ENCODE measurements around the gene LRRC36.

LRRC36 gene

GRCh38 chr16:67392301-67393059 is 65.9 kb downstream of the LRRC36 start:
- no peak for DNase-seq

DNA sequence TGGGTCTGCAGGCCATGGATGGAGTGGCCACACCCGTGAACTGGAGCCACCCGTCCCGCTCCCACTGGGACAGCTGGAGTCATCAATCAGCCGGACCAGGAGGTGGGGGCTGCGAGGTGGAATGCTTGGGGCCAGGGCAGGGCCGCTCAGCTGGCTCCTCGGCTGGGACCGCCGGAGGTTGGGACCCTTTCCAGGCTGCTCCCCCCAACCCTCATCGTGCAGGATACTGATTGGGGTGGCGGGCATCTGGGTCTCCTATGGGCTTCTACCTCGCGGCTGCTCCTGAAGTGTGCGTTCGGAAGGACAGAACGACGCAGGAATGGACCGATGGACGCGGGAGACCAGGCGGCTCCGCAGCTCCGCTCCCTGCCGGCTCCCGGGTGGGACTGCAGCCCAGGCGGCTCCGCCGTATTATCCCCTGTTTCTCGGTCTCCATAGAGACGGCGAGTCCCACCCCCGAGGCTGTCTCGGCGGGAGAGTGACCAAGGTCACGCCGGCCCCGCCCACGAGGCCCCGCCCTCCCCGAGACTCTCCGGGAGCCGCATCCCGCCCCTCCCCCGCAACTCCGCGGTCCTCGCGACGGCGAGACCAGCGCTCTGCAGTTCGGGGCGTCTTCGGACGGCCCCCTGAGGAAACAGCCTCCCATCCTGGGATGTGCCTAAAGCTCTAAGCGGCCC is 66.6 kb downstream of the LRRC36 start, which contains the start of gene TPPP3:
Gene TPPP3, minus strand, starts transcription at position 388 of the 677 bp plus-strand sequence. CDS start 2,387 bp downstream, outside the sequence.
- peak; percentile 78 for DNase-seq

DNA sequence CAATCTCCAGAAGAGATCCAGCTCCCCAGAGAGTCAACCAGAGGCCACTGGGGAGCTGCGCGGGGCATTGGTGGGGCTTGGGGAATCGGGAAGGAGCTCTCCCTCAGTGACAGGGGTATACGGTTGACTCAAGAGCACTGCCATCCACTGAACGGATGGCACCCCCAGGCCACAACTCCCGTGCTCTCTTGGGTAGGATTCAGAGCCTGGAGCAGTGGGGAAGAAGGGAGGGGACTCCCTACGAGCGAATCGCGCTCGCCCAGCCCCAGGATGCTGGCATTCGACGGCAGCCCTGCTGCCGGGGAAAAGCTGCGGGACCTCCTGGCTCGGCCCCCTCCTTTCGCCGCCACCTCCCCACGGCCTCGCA is 67.2 kb downstream of the LRRC36 start:
- DNase-seq: no peak

DNA sequence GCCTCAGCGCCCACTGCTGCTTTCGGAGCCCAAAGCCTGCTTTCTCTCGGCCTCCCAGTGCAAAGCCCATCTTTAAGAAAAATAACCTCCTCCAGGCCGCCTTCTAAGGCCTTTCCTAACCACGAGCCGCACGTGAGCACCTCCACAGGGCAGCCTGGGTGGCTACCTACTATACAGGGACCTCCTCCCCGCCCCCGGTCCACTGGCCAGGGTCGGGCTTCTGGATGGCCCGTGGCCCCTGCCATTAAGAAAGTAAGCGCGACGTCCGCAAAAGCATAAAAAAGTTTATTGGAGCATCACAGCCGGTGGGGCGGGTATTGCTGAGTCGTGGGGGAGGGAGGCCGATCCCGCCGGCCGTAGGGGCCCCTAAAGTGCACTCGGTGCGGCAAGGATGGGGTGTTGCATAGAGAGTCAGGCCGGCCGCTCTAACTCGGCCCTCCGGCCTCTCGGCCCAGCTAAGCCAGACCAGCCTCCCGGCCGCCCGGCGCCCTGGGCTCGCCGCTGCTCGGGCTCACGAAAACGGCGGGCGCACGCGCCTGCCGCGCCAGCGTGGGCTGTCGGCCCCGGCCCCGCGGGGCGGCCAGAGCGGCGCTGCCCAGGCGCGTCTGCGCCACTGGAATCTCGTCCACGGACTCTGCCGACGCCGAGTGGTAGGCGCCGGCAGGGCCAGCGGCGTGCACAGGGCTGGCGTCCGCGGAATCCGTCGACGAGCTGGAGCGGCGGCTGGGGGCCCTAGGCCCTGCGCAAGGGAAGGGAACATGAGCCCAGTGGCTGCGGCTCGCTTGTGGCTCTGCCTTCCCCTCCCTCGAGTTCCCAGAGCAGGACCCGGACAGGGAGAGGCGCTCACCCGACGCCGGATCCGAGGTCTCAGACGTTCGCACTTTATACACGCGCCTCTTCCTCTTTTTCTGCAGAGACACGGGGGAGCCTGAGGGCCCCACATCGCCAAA is 67.8 kb downstream of the LRRC36 start:
- DNase-seq: no peak

DNA sequence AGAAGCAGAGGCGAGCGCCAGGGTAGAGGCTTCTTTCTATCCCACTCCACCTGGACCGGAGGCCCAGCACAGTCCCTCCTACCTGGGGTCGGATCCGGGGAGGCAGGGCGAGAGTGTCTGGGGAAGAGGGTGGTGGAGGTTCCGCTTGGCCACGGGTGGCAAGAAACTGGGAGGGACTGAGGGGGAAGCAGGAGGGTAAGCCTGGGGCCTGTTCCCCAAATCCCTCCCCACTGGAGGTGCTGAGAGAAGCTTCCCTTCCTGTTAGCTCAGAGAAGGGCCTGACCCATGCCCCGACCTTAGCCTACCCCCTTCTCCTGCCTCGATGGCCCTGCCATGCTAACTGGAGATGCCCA is 68.5 kb downstream of the LRRC36 start:
- no peak for DNase-seq

- DNase-seq: no peak
Measured at GRCh38 chr16:67395458-67396158, 69.0 kb downstream of the LRRC36 start.

GRCh38 chr16:67396159-67397035 is 69.8 kb downstream of the LRRC36 start:
- DNase-seq: peak; percentile 48

- no peak for DNase-seq
Measured at GRCh38 chr16:67397036-67397801, 70.6 kb downstream of the LRRC36 start.

DNA sequence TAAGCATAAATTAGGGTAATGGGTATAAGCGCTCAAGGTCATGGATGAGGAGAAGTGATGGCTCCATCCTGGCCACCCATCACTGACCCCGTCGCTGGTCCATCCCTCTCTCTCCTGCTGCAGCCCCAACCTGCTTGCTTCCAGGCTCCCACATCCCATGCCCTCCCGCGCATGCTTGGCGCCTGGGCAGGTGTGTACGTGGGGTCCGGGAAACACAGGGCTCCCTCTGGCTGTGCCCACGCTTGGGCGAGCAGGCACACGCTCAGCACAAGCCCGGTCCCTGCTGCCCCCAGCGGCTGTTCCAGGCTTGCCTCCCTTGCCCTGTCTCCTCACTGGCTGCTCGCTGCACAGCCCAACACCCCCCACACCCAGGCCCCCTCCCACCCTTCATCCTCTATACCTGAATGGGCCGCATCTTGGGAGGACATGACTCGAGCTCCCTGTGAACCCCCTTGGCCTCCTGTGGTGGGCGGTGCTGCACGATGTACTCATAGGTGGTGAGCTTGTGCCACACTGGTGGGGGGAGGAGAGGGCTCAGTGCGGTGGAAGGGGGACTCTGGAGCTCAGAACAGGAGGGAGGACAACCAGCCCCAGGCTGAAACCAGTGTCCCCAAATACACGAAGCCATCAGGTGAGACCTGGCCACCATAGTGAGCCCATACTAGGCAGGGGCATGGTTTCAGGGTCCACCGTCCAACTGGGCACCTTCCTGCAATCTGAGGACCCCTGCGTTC is 71.4 kb downstream of the LRRC36 start:
- no peak for DNase-seq

GRCh38 chr16:67398546-67399217 is 72.1 kb downstream of the LRRC36 start:
- DNase-seq: no peak

DNA sequence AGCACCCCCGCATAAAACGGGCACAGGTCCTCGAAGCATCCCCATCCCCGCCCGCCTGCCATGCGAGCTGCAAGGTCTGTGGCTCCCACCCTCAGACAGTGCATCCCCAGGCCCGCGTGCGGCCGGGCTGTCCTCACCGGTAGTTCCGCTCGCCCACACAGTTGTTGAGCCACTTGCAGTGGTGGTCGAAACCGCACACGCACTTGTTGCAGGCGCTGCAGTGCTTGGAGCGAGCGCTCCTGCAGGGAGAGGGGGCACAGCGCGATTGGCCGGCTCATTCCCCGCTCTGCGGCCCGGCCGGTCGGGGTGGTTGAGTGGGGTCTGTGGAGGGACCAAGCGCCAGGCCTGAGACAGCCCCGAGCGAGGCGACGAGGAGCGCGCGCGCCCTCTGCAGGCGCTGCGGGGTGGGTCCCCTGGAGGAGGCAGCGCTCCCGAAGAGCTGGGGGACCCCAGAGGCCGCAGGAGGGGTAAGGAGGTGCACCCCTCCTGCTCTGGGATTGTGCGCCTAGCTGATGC is 72.7 kb downstream of the LRRC36 start:
- no peak for DNase-seq

- DNase-seq: no peak
Measured at GRCh38 chr16:67399749-67400704, 73.4 kb downstream of the LRRC36 start.

DNA sequence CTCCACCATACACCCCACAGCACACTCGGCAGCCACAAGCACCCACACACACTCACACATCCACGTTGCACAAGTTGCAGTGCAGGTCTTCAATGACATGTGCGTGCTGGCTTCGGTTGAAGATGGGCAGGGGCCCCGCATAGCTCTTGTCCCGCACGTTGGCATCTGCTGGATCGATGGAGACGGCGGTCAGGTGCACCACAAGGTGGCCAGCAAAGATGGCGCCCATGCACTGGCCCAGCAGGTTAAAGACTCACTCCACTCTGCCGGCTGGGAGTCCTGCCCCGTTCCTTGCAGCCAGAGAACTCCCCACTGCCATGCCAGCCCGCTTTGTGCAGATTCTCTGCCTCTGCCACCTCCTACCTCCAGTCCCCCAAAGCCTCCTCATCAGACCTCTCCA is 74.3 kb downstream of the LRRC36 start:
- no peak for DNase-seq

- DNase-seq: no peak
Measured at GRCh38 chr16:67403976-67404555, 77.5 kb downstream of the LRRC36 start.

- DNase-seq: no peak
Measured at GRCh38 chr16:67404740-67405226, 78.2 kb downstream of the LRRC36 start.

- no peak for DNase-seq
Measured at GRCh38 chr16:67405336-67405735, 78.7 kb downstream of the LRRC36 start.

Data from NCI-H2227 treated with DMSO at 0.1 percent for 48 hours (cell line).